HL-60 (cell line): ENCODE data around the gene GH1.

Experiments
- DNase-seq, 2 experiments: peaks; one replicate each; pipeline ENCODE4 v3.0.0-alpha.2; 2010 to 2020; ENCODE audit warnings: low read depth in 1 of 2, low spot score in 1 of 2
- H3K27ac ChIP-seq: fragments of 250-450 bp; sonication (Bioruptor Pico); replicated peaks from 2 replicates; pipeline ENCODE4 v1.5.1; 2020; ENCODE audit warnings: mild to moderate bottlenecking, moderate library complexity
- H3K27me3 ChIP-seq: fragments of 250-450 bp; sonication (Bioruptor Pico); 2 replicates; pipeline ENCODE4 v1.5.1; 2021; ENCODE audit warnings: mild to moderate bottlenecking, moderate library complexity; ENCODE audit not compliant: insufficient read depth, poor library complexity, severe bottlenecking
- H3K4me3 ChIP-seq: replicated peaks from 2 replicates; pipeline ENCODE4 v1.5.1; 2011; ENCODE audit warnings: mild to moderate bottlenecking, control low read depth, low read length; ENCODE audit not compliant: insufficient read depth
- CTCF ChIP-seq: IDR thresholded peaks from one replicate; pipeline ENCODE4 v1.5.1; 2011; ENCODE audit warnings: low read length, control low read depth, inconsistent platforms; ENCODE audit not compliant: insufficient read depth
- GABPA ChIP-seq: IDR thresholded peaks from 2 replicates; pipeline ENCODE4 v1.6.1; 2012; ENCODE audit warnings: low read depth
- POLR2AphosphoS5 ChIP-seq: IDR thresholded peaks from 2 replicates; pipeline ENCODE4 v1.6.1; 2012; ENCODE audit warnings: low read depth
- REST ChIP-seq: IDR thresholded peaks from 2 replicates; pipeline ENCODE4 v1.6.1; 2012; ENCODE audit warnings: low read depth; ENCODE audit not compliant: insufficient replicate concordance
- SPI1 ChIP-seq: IDR thresholded peaks from 2 replicates; pipeline ENCODE4 v1.6.1; 2012; ENCODE audit warnings: low read depth, mild to moderate bottlenecking, borderline replicate concordance

Gene GH1

GRCh38 chr17:63943745-63944144, 25.1 kb upstream of the GH1 start:
- H3K4me3 ChIP-seq: no peak overlapping the region
- H3K27me3 ChIP-seq: no peaks in the 10 kb centered on the region
- H3K27ac ChIP-seq: no peak overlapping the region
- TF ChIP-seq REST (no peak), CTCF (no peak), POLR2AphosphoS5 (no peak), SPI1 (no peak), GABPA (no peak)
- DNase-seq: no peak

- H3K4me3 ChIP-seq: no peak overlapping the region
- no peak overlapping the region for H3K27ac ChIP-seq
- DNase-seq: no peak
- TF ChIP-seq CTCF (no peak), POLR2AphosphoS5 (no peak), REST (no peak), SPI1 (no peak), GABPA (no peak)
- no peaks in the 10 kb centered on the region for H3K27me3 ChIP-seq
Observed at GRCh38 chr17:63942309-63942985, 23.8 kb upstream of the GH1 start.

GRCh38 chr17:63941751-63942150, 23.1 kb upstream of the GH1 start:
- no peak for DNase-seq
- H3K4me3 ChIP-seq: no peak overlapping the region
- no peak for TF ChIP-seq CTCF
- no peak for TF ChIP-seq REST
- TF ChIP-seq GABPA: no peak
- TF ChIP-seq POLR2AphosphoS5: no peak
- TF ChIP-seq SPI1: no peak
- no peaks in the 10 kb centered on the region for H3K27me3 ChIP-seq
- no peak overlapping the region for H3K27ac ChIP-seq
